Liver (tissue), 3 donors: Measurements from ENCODE around the gene SPATA31C2.

Experiments used
- HNF4A ChIP-seq, 2 donors: conservative IDR thresholded peaks; 2 replicates each; pipeline ENCODE4 v1.6.1; 2016; ENCODE audit warnings: antibody characterized with exemption in 2 of 2, mild to moderate bottlenecking in 2 of 2
- TAF1 ChIP-seq: conservative IDR thresholded peaks from 2 replicates; pipeline ENCODE4 v1.6.1; 2016; ENCODE audit warnings: antibody characterized with exemption, mild to moderate bottlenecking
- YY1 ChIP-seq: IDR thresholded peaks from 2 replicates; pipeline ENCODE4 v1.6.1; 2016; ENCODE audit warnings: antibody characterized with exemption, mild to moderate bottlenecking
- TF ChIP-seq, protein P1 (sequence below): fragments of 150-350 bp; IDR thresholded peaks from 2 replicates; pipeline ENCODE4 v1.5.1; 2017; ENCODE audit warnings: improper control_type of control experiment, low read depth, low read length; ENCODE audit not compliant: missing input control
- donor health status: healthy.
- donor health status: healthy.

DNA sequence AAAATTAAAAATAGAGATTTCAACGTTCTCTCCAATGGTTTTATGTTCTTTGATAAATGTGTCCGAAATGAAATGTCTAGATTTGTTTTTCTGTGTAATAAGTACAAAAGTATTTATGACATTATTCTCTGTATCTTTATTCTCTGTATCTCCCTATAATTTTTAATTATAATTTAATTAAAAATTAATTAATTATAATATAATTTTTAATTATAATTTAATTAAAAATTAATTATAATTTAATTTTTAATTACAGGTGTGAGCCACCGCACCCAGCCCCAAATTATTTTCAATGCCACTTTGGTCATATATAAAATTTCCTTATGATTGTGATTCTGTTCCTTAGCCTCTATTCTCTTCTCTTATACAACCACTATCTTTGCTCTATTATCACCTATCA lies 28.2 kb downstream of the SPATA31C2 start:
- TF ChIP-seq, protein P1, sequence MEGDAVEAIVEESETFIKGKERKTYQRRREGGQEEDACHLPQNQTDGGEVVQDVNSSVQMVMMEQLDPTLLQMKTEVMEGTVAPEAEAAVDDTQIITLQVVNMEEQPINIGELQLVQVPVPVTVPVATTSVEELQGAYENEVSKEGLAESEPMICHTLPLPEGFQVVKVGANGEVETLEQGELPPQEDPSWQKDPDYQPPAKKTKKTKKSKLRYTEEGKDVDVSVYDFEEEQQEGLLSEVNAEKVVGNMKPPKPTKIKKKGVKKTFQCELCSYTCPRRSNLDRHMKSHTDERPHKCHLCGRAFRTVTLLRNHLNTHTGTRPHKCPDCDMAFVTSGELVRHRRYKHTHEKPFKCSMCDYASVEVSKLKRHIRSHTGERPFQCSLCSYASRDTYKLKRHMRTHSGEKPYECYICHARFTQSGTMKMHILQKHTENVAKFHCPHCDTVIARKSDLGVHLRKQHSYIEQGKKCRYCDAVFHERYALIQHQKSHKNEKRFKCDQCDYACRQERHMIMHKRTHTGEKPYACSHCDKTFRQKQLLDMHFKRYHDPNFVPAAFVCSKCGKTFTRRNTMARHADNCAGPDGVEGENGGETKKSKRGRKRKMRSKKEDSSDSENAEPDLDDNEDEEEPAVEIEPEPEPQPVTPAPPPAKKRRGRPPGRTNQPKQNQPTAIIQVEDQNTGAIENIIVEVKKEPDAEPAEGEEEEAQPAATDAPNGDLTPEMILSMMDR = no peak
- TF ChIP-seq TAF1 (no peak), YY1 (no peak), HNF4A (conservative IDR thresholded peaks at IDR 0.05) (no peak)
